A673 (cell line): ENCODE data around the gene FBXL15.

ENCODE experiments used
- CTCF ChIP-seq: fragments of 300-800, 200-600 bp; sonication (generic); conservative IDR thresholded peaks from 2 replicates; pipeline ENCODE4 v1.5.1; 2017; ENCODE audit warnings: low read depth, mild to moderate bottlenecking, antibody characterized with exemption, low read length, moderate library complexity, mixed read lengths
- EZH2 ChIP-seq: fragments of 200-600 bp; sonication (generic); IDR thresholded peaks from 2 replicates; pipeline ENCODE4 v1.6.1; 2017; ENCODE audit warnings: borderline replicate concordance, low read depth, mild to moderate bottlenecking, mixed read lengths, antibody characterized with exemption, low read length; ENCODE audit not compliant: poor library complexity, severe bottlenecking

- TF ChIP-seq CTCF (no peak), EZH2 (no peak)
Measured at GRCh38 chr10:102451105-102451969, 30.7 kb downstream of the FBXL15 start, which contains the start of gene C10orf95.
